ENCODE results near the gene CPAMD8. TPM values are rescaled to one million over a fixed set of nuclear protein-coding genes. Genes with fewer than 3 reads are reported as not detected.

The CPAMD8 gene
- total and polyA plus RNA-seq, 11 donors, result 5.2 to 49.5 (median 16.9) TPM

GRCh38 chr19:16851031-16851712, 175.4 kb downstream of the CPAMD8 start:
- Histone ChIP-seq H3K4me1 (peaks cover 0 to 9% (median 0%) of the 10 kb centered on the region in 12 donors), H3K27ac (no peak overlapping the region), H3K36me3 (peaks cover 2 to 100% (median 98%) of the 10 kb centered on the region in 9 donors), H3K27me3 (no peaks in the 10 kb centered on the region), H3K4me3 (no peak overlapping the region), H3K9me3 (no peaks in the 10 kb centered on the region)
- TF ChIP-seq POLR2A (IDR thresholded peaks at IDR 0.05), result no peak
- TF ChIP-seq CTCF (IDR thresholded peaks at IDR 0.05), result no peak
- no peak for ATAC-seq
- 93 to 95% (median 95%) methylated on average over 29 to 33 of the region's 33 CpGs for WGBS, 4 donors
- peak in 1 of 5 donors; percentile 48 for DNase-seq
- intact Hi-C loops (cut with DNase I), result no loop called here

- intact Hi-C loops (cut with DNase I), result no loop called here
- WGBS, 4 donors, result 95 to 100% (median 97%) methylated on average over 4 of the region's 4 CpGs
Observed at GRCh38 chr19:16850133-16850532, 176.5 kb downstream of the CPAMD8 start.

GRCh38 chr19:16849168-16849567, 177.4 kb downstream of the CPAMD8 start:
- WGBS, 4 donors, result 92 to 100% (median 94%) methylated on average over 1 of the region's 1 CpG

More at GRCh38 chr19:16850133-16850532, 176.5 kb downstream of the CPAMD8 start:
- ATAC-seq (no peak), DNase-seq (peak in 1 of 5 donors; percentile 7)
- no peaks in the 10 kb centered on the region for H3K27me3 ChIP-seq
- no peak for TF ChIP-seq CTCF (IDR thresholded peaks at IDR 0.05)
- peaks cover 0 to 9% (median 0%) of the 10 kb centered on the region in 12 donors for H3K4me1 ChIP-seq
- no peak overlapping the region for H3K4me3 ChIP-seq
- no peak overlapping the region for H3K27ac ChIP-seq
- peaks cover 2 to 100% (median 98%) of the 10 kb centered on the region in 9 donors for H3K36me3 ChIP-seq
- H3K9me3 ChIP-seq, result no peaks in the 10 kb centered on the region

More at GRCh38 chr19:16849168-16849567, 177.4 kb downstream of the CPAMD8 start:
- Histone ChIP-seq H3K27me3 (no peaks in the 10 kb centered on the region), H3K27ac (no peak overlapping the region), H3K9me3 (no peaks in the 10 kb centered on the region), H3K4me1 (peaks cover 0 to 9% (median 0%) of the 10 kb centered on the region in 12 donors), H3K36me3 (peaks cover 2 to 100% (median 98%) of the 10 kb centered on the region in 9 donors), H3K4me3 (no peak overlapping the region)
- intact Hi-C loops (cut with DNase I), result no loop called here
- no peak for ATAC-seq
- DNase-seq, result no peak
- TF ChIP-seq CTCF (IDR thresholded peaks at IDR 0.05) (no peak), POLR2A (IDR thresholded peaks at IDR 0.05) (no peak)

All from heart left ventricle (tissue), 16 donors.